ENCODE measurements around the gene ABLIM3. TPM values are rescaled to one million over a fixed set of nuclear protein-coding genes. Genes with fewer than 3 reads are reported as not detected.

Gene ABLIM3
- total RNA-seq, 2 experiments from 2014 or later = not detected

DNA sequence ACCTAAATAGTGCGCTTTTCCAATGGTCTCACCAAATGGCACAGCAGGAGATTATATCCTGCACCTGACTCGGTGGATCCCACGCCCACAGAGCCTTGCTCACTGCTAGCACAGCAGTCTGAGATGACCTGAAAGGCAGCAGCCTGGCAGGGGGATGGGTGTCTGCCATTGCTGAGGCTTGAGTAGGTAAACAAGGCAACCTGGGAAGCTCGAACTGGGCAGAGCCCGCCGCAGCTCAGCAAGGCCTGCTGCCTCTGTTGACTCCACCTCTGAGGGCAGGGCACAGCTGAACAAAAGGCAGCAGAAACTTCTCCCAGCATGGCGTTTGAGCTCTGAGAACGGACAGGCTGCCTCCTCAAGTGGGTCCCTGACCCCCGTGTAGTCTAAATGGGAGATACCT is 18.1 kb upstream of the ABLIM3 start:
- no peak for DNase-seq (ENCODE audit: low spot score)
- Histone ChIP-seq H2AFZ (ENCODE audit: low read length) (no peak overlapping the region), H3K9me2 (ENCODE audit: insufficient read depth, low read length) (no peaks in the 10 kb centered on the region), H3K4me2 (ENCODE audit: low read length) (no peak overlapping the region), H3K9me3 (ENCODE audit: low read length) (no peaks in the 10 kb centered on the region), H3K27ac (ENCODE audit: low read depth, low read length, poor library complexity, severe bottlenecking) (no peak overlapping the region), H3K4me1 (ENCODE audit: insufficient read depth, low read length, poor library complexity, severe bottlenecking) (no peaks in the 10 kb centered on the region), H3K4me3 (ENCODE audit: low read depth, low read length, poor library complexity, severe bottlenecking) (no peak overlapping the region), H3K79me2 (ENCODE audit: insufficient read depth, low read depth, low read length) (no peaks in the 10 kb centered on the region), H4K20me1 (ENCODE audit: insufficient read depth, low read length) (no peaks in the 10 kb centered on the region), H3K36me3 (ENCODE audit: insufficient read depth, low read length) (no peaks in the 10 kb centered on the region)
- BruUV-seq (replicated peaks) = no TSS peak
- ChIA-PET CTCF (ENCODE audit: unreplicated experiment) (no interaction called here), POLR2A (no interaction called here)
- TF ChIP-seq, protein P1, sequence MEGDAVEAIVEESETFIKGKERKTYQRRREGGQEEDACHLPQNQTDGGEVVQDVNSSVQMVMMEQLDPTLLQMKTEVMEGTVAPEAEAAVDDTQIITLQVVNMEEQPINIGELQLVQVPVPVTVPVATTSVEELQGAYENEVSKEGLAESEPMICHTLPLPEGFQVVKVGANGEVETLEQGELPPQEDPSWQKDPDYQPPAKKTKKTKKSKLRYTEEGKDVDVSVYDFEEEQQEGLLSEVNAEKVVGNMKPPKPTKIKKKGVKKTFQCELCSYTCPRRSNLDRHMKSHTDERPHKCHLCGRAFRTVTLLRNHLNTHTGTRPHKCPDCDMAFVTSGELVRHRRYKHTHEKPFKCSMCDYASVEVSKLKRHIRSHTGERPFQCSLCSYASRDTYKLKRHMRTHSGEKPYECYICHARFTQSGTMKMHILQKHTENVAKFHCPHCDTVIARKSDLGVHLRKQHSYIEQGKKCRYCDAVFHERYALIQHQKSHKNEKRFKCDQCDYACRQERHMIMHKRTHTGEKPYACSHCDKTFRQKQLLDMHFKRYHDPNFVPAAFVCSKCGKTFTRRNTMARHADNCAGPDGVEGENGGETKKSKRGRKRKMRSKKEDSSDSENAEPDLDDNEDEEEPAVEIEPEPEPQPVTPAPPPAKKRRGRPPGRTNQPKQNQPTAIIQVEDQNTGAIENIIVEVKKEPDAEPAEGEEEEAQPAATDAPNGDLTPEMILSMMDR (conservative IDR thresholded peaks at IDR 0.05; ENCODE audit: low read length) = no peak
- no peak for TF ChIP-seq EZH2phosphoT487 (IDR thresholded peaks at IDR 0.05; ENCODE audit: borderline replicate concordance, low read depth, low read length)
- intact Hi-C loops (cut with micrococcal nuclease; ENCODE audit: unreplicated experiment) = no loop called here

DNA sequence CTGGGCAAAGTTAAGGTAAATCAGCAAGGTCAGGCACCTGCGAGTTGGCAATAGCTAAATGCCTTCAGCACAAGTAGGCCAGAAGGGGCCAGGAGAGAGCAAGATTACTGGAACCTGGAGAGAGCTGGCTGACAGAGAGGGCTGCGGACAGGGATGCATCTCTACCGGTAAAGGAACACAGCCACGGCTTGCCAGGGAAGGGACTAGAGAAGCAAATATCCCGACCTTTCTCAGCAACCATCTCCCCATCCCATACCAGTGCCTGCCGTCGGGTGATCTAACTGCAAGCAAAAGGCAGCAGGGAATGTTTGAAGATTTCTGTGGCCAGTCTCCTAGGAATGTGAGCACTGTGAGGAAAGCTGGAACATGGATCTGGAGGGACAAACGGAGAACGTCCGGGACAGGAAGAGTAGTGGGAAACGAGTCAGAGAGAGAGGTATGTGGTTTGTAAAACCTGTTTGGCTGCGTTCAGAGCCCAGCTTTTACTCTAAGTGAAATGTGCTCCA is 15.9 kb upstream of the ABLIM3 start:
- Histone ChIP-seq H3K79me2 (ENCODE audit: insufficient read depth, low read depth, low read length) (no peaks in the 10 kb centered on the region), H3K9me3 (ENCODE audit: low read length) (no peaks in the 10 kb centered on the region), H3K4me2 (ENCODE audit: low read length) (no peak overlapping the region), H3K4me1 (ENCODE audit: insufficient read depth, low read length, poor library complexity, severe bottlenecking) (no peaks in the 10 kb centered on the region), H3K27ac (ENCODE audit: low read depth, low read length, poor library complexity, severe bottlenecking) (no peak overlapping the region), H2AFZ (ENCODE audit: low read length) (no peak overlapping the region), H3K36me3 (ENCODE audit: insufficient read depth, low read length) (no peaks in the 10 kb centered on the region), H3K9me2 (ENCODE audit: insufficient read depth, low read length) (no peaks in the 10 kb centered on the region), H3K4me3 (ENCODE audit: low read depth, low read length, poor library complexity, severe bottlenecking) (no peak overlapping the region), H4K20me1 (ENCODE audit: insufficient read depth, low read length) (no peaks in the 10 kb centered on the region)
- CTCF ChIA-PET (ENCODE audit: unreplicated experiment) = no interaction called here
- POLR2A ChIA-PET = interaction anchor here (1.4 kb wide), 1 partner anchor 29 kb away, joined by 4 read pairs; no protein-coding TSS in a partner anchor
- intact Hi-C loops (cut with micrococcal nuclease; ENCODE audit: unreplicated experiment) = loop anchor here (5.0 kb wide), 1 partner anchor 142 kb away; no protein-coding TSS in a partner anchor
- DNase-seq (ENCODE audit: low spot score) = no peak
- TF ChIP-seq, protein P1 (conservative IDR thresholded peaks at IDR 0.05; ENCODE audit: low read length) = no peak
- no peak for TF ChIP-seq EZH2phosphoT487 (IDR thresholded peaks at IDR 0.05; ENCODE audit: borderline replicate concordance, low read depth, low read length)
- BruUV-seq (replicated peaks) = no TSS peak

DNA sequence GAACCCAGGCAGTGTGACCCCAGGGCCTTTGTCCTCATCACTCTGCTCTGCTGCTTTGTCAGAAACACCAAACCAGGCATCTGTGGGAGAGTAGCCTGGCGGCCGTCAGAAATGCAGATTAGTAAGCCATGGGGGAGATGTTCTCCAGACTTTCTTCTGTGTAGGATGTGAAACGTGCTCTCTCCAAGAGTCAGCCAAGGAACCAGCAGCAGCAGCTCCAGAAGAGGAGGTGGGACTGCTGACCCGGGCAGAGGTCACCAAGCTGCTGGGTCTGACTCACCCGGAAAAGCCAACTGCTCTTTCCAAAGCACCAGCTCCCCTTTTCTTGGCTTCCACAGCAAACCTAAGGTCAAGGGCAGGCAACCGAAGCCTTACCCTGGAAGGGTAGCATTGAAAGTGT is 14.4 kb upstream of the ABLIM3 start:
- no peaks in the 10 kb centered on the region for H3K9me3 ChIP-seq (ENCODE audit: low read length)
- no peaks in the 10 kb centered on the region for H3K79me2 ChIP-seq (ENCODE audit: insufficient read depth, low read depth, low read length)
- H2AFZ ChIP-seq (ENCODE audit: low read length) = no peak overlapping the region
- no TSS peak for BruUV-seq (replicated peaks)
- H3K4me1 ChIP-seq (ENCODE audit: insufficient read depth, low read length, poor library complexity, severe bottlenecking) = no peaks in the 10 kb centered on the region
- intact Hi-C loops (cut with micrococcal nuclease; ENCODE audit: unreplicated experiment) = loop anchor here (5.0 kb wide), 1 partner anchor 140 kb away; no protein-coding TSS in a partner anchor
- TF ChIP-seq, protein P1 (conservative IDR thresholded peaks at IDR 0.05; ENCODE audit: low read length) = no peak
- TF ChIP-seq EZH2phosphoT487 (IDR thresholded peaks at IDR 0.05; ENCODE audit: borderline replicate concordance, low read depth, low read length) = no peak
- H3K36me3 ChIP-seq (ENCODE audit: insufficient read depth, low read length) = no peaks in the 10 kb centered on the region
- CTCF ChIA-PET (ENCODE audit: unreplicated experiment) = no interaction called here
- no peak overlapping the region for H3K4me3 ChIP-seq (ENCODE audit: low read depth, low read length, poor library complexity, severe bottlenecking)
- no peak for DNase-seq (ENCODE audit: low spot score)
- no peak overlapping the region for H3K4me2 ChIP-seq (ENCODE audit: low read length)
- H4K20me1 ChIP-seq (ENCODE audit: insufficient read depth, low read length) = no peaks in the 10 kb centered on the region
- no peaks in the 10 kb centered on the region for H3K9me2 ChIP-seq (ENCODE audit: insufficient read depth, low read length)
- POLR2A ChIA-PET = interaction anchor here (1.4 kb wide), 1 partner anchor 30 kb away, joined by 4 read pairs; no protein-coding TSS in a partner anchor
- no peak overlapping the region for H3K27ac ChIP-seq (ENCODE audit: low read depth, low read length, poor library complexity, severe bottlenecking)

All from OCI-LY7 (cell line).